HK-2 (cell line): ENCODE data around the gene PLCB4.

Experiments used
- DNase-seq: peaks from one replicate; pipeline ENCODE4 v3.0.0-alpha.2; 2018; ENCODE audit not compliant: unreplicated experiment

The PLCB4 gene

DNA sequence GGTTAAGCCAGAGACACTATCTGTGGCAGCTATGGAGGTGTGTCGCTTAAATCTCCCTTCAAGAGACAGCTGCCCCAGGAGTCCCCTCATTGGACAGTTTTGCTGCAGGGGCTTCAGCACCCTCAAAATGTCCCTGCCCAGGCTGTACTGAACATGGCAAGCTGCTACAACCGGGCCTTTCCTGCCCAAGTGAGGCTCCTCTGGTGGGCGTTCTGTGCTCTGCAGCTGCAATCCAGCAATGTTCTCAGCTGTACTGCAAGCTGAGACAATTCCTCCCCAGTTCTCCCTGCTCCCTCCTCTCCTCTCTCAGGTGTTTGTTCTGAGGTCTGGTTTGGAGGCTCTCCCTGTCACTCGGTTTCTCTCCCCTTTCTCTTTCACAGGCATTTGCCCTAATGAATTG lies 254.7 kb downstream of the PLCB4 start:
- no peak for DNase-seq

DNA sequence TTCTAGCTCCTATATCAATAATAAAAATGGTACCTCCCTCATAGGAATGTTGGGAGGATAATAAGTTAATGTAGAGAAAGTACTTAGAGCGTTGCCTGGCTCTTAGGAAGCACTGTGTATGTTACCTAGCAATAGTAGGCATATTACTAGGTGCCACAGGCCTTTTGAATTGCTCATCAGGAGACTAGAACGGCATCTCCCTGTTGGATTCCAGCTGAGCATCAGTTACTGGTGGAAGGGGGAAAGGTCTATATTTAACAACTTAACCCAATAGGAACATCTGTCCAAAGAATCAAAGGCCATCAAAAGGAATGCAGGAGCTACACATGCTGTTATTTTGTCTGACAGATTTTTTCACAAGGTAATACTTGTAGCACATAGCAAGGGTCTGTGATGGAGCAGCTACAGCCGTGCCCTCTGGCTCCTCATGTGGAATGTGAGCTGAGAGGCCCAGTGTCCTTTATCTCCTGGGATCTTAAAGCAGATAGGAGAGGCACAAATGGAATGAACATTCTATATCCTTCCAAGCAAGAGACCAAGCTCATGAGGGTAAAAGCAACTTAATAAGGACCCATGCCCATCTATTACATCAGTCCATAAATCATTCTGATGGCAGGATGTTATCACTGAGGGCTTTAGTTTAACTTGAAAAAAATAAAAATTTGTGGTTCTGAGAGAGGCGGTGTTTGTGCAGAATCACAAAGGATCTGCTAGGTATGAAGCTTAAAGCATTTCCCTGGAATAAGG lies 260.6 kb downstream of the PLCB4 start:
- DNase-seq = no peak

DNA sequence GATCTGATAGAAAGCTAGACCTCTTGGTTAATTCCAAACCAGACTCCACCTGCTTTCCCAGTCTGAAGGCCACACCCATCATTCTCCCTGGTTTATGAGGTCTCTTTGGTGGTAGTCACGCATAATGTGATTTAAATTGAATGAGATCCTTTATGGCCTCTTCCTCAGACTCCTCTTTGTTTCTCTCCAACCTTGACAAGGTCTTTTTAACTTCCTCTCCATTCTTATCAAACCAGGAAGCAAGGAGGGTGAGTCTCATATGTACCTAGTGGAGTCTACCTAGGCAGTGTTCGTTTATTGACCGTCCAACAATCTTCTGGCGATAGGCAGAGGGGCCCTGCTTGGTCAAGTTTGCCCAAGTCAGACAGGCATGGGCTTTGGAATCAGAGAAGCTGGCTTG lies 261.3 kb downstream of the PLCB4 start:
- no peak for DNase-seq

DNA sequence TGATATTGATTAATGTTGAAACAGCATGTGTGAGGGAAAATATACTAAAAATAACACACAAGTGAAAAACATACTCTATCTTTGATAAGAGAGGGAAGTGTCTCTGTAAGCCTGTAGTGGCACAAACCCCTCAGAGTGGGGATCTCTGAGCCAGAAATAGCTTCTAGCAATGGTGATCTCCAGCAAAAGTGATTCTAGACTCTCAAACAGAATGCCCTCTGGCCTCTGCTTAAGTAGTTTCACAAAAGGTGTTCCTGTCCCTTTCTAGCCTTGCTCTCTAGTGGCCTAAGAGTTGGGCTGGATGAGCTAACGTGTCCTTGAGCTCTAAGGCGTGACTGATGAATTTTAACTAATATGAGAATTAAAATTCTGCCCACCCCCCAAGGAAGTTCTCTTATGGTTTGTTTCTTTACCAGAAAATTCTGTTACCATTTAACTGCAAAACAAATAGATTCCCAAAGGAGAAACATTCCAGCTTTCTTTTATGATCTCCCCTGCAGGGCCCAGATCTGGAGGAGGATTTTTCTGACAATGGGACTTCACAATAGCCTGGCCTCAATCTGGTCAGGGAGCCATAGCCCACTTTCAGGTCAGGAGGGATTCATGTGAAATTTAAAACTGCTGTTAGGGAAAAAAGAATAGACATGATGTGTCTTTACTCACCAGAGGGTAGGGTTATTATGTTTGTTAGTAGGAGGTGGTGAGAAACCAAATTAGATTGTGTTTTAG lies 263.0 kb downstream of the PLCB4 start:
- DNase-seq = no peak

DNA sequence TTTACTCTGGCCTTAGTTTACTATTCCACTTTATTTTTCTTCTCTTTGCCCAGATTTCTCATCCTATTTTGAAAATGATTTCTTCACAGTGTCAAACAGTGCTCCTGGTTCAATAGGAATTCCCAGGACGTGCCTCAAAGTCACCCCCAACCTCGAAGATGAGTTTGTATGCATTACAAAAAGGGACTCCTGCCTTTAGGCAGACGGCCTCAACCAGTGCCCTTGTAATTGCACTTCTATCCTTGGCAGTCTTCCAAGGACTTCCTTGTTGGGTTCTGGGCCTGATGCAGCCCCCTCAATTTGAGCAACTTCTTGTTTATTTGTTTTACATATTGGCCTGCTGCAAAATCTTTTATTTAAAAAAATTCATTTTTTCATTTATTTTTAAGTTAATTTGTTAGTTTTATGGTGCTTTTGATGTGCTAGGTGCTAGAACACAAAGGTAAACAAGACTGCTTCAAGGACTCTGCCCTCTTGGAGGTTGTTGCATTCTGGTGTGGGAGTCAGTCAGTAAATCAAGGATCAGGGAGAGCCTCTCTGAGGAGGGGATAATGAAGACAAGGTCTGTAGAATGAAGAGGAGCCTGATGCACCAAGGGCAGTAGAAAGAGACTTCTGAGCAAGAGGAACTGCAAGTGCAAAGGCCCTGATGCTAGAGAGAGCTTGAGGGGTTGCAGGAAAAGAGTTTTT lies 264.0 kb downstream of the PLCB4 start:
- DNase-seq = no peak

DNA sequence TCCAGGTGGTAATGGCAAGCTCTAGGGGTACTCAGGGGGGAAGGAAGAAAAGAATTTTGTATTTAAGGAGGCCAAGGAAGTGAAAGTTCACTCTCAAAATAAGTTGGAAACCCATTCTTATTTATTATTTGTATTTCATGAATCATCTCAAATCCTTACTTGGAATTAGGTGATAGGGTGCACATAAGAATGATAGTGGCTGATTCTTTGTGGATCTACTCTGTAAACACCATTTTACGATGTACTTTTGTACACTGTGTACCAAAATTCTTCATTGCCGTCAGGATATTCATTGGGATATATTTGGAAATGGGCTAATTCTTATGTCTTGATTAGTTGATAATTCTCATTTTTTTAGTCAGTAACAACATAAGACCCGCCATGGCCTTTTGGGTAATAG lies 266.0 kb downstream of the PLCB4 start:
- DNase-seq = no peak

DNA sequence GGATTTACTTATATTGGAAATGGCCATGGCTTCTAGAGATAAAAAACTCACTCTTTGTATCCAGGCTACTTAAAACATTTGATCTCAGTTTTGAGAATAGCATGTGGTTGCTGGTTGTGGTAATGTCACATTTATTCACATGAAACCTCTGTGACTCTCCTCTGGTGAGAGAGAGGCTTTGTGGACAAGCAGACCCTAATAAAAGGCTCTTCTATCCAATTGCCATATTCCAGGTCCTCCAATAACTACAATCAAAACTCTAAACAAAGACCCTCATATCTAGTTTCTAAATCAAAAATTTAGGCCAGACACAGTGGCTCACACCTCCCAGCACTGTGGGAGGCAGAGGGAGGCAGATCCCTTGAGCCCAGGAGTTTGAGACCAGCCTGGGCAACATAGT lies 269.2 kb downstream of the PLCB4 start:
- no peak for DNase-seq

DNA sequence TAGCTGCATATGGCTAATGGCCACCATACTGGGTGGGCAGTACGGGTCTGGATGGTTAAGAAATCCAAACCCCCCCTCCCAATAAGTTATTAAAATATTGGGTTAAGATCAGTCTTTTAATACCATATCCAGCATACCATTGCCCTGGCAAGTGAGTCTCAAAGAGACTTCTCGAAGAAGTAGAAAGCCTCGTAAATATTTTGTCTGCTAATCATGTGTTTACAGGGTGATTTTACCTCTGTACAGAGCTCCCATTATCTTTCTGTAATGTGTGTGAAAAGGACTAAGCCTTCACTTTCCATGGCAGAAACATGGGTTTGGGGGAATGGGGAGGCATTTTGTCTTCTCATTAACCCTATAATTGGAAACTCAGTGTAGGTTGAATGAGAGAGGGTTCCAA lies 270.8 kb downstream of the PLCB4 start:
- no peak for DNase-seq

DNA sequence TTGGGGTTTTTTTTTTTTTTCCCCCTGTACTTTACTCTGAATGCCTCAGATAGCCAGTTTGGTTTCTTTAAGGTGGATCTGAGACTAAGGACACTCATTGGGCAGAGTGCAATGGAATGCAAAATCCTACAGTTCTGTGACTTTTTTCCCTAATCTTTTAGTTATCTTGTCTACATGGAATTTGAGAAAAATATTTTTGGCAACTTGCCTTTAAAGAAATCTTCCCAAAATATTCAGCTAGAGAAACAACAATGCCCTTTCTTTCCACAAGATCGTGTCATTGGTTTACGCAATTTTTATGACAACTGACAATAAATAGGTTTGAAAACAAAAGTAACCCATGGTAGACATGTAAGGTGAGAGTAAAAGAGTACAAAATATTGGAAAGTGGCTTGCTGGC lies 273.8 kb downstream of the PLCB4 start:
- DNase-seq = no peak

DNA sequence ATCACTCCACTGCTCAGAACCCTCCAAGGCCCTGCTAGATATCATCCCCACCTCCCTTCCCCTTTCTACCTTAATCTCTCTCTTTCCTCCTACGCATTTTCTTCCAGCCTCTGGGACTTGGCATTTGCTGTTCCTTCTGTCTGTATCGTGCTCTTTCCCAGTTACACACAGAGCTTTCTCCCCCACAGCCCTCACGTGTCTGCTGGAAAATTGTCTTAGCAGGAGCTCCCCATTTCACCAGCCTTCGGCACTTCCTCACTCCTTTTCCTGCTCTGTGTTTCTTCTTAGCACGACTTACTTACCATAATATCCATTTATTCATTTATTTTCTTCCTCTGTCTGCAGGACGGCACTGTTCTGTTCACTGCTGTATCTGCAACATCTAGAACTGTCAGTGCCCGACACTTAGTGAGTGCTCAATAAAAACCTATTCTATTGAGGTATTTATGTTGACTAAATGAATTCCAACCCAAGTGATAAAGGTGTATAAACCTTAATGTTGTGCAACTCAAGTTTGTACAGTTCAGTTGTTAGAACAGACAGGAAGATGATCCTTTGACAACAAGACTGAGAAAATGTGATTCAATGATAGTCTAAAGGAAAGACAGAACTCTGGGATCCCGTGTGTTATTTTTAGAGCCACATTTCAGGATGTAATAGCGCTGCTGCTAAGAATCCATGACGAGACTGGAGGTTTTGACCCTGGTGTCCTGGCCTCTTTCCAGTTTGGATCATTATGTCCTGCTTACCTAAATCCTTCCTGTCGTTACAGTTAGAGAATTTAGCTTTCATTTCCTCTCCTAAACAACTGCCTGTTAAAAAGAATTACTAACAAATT lies 275.4 kb downstream of the PLCB4 start:
- DNase-seq = no peak

DNA sequence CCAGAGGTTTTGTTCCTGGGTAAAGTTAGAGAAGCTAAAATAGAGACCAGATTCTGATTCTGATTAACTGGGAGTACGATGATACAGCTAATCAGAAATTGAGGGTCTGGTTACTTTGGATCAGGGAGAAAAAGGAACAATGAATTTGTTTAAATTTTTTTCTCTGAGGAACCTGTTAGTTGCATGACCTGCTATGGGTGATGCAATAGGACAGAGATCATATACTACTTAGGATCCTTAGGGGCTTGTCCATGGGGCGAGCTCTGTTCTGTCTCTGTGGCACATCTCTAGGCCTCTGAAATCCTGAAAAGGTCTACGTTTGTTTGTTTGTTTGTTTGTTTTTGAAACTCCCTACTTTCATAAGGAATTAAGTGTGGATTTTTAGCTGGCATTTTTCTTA lies 279.4 kb downstream of the PLCB4 start:
- DNase-seq = no peak

DNA sequence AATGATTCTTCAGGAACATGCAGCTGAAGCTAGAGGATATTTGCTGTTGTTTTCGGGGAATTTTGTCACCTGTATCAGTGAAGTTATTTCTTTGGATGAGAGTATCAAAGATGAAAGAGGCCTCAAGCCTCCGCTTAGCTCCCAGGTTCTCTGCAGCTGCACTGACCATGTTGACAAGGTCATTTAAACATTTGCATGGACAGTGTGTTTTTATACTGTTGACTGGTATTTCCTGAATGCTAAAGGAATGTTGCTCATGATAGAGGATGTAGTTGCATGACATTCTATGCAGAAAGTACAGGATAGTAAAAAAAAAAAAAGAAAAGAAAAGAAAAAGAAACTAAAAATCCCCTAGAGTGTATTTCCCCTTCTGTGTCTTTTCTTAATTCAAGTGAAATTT lies 279.9 kb downstream of the PLCB4 start:
- no peak for DNase-seq

DNA sequence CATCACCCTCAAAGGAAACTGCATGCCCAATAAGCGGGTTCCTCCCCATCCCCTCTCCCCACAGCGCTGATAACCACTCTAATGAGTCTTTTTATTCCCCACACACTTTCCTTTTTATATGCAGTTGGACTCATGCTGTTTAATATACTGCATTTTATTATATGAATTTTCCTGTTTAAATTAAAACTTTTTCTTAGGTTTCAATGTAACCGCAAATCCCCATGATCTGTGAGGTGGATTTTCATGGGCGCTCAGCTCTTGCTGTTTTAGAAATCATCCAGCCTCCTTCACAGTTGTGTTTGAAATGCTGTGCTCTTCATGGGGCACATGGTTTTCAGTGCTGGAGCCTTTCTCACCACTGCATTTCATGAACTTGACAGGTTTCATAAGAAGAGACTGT lies 280.4 kb downstream of the PLCB4 start:
- no peak for DNase-seq

DNA sequence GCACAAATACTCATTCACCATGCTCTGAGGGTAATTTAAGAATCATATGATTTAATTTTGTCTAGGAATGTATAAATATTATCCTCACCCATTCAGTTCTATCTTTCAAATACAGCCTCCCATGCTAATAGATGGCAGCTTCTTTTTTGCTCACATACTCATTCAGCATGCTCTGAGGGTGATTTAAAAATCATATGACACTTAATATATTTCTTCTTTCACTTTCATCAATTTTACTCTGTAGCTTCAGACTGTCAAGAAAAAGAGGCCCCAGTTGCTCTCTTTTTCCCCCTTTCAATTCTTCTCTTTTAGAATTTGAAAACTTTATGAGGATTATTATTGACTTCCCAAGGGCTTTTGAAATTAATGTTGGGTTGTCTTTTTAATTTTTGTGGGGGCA lies 283.9 kb downstream of the PLCB4 start:
- DNase-seq = no peak

DNA sequence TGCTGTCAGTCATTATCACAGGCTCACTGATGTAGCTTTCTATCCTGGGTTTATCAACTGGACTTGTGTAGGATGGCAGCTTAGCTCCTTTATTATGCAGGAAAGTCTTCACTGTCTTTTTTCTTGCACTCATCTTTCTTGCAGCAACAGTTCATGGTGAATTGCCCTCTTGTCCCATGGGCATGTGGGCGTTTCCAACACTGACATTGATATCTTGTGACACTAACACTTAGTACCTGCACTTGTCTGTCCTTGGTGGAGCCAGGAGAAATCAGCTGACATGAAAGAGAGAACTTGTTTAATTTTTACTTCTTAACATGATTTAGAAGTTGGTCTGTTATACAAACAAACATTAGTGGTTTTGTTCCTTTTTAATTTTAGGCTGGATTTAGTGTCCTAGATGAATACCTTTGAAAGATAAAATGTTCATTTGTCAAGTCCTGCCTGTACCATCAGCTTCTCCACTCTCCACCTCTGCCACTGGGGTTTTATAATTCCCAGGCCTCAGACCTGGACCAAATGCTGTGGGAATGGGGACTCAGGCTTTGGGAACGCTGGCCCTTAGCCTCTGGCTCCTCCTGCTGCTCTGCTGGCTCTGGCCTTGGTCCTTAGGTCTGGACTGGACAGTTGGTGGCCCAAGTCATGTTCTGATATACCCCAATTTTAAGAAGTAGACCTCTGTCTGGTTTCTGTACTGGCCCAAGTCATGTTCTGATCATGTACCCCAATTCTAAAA lies 284.5 kb downstream of the PLCB4 start:
- DNase-seq = no peak

DNA sequence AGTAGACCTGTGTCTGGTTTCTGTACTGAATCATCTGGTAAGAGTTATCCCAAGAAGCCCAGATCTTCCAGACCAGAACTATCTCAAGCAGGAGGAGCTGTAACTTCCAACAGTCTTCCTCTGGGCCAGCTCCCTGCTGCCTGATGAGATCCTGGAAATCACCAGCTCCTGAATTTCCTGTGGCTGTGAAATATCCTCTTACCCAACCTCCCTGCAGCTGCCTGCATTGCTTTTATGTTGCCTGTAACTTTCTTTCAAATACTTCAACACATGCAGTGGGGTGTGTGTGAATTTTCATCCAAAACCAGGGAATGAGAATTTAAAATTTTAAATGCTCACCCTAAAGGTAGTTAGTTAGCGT lies 285.0 kb downstream of the PLCB4 start:
- no peak for DNase-seq

DNA sequence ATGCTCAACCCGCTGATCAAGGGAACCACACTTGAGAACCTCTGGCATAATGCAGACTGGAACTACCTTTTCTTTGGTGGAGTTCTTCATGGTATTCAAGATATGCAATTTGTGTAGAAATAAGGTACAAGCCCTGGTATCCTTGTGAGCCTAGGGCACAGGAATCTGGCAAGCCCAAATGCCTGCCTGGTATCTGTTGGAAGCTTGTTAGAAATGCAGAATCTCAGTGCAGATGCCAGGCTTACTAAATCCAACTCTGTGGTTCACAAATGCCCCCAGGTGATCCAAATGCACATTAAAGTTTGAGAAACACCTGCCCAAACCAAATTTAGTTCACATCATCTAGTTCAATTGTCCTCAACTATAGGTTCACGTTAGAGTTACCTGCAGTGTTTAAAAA lies 285.7 kb downstream of the PLCB4 start:
- DNase-seq = no peak

DNA sequence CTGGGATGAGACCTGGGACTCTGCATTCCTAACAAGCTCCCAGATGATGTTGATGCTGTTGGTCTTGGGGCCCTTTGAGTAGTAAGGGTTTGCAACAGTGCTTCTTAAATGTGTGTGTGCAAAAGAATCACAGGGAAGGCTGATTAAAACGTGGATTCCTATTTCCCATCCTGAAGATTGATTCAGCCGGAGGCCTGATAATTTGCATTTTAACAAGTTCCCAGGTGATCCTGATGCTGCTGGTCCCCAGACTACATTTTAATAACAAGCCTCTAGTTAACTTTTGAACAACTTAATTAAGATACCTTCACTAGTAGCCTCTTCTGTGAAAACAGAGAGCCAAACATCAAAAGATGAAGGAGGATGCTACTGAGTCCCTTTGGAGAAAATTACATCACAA lies 289.1 kb downstream of the PLCB4 start:
- DNase-seq = no peak

DNA sequence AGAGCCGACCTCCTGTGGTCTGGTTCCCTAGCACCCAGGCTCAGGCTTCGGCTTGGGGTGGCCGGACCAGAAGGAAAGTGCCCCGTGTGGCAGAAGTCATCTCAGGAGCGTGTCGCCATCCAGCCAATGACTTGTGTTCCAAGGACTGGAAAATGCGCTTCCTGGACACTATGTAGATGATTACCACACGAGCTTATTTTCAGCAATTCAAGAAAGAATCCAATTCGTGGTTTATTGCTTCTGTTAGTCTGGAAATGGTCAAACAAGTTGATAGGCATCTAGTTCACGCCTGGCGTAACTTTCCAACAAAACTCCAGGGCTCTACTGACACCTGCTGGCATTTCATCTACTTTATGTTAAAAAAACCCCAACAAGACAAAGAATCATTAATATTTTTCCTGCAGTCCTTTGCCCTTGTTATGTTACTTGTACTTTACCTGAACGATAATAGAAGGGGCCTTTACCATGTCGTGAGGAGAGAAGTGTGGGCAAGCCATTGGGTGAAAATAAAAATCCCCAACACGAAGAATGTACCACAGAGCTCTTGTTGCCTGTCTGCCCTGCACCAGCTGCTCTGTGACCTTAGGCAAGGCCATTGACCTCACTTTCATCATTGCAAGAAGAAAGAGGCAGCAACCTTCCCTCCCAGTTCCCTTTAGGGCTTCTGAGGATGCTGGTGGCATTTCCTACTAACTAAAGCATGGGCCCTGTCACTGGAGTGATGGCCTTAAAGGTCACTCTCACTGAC lies 290.8 kb downstream of the PLCB4 start:
- DNase-seq = no peak

DNA sequence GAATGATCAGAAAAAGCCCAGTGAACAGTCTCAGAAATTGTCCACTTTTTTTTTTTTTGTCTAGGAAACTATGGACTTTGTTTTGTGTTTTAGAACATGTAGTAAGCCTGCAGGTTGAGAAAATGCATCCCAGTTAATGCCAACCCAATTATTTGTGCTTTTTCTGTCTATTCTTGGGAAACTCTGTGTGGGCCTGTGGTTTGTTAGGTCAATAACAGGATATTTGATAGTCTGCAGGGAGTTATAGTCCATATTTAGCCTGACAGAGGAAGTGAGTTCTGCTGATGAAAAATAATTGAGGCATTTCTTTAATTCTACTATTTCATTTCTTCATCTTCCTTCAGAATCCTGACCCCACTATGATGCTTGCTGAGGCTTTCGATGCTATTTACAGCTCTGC lies 291.5 kb downstream of the PLCB4 start:
- no peak for DNase-seq

DNA sequence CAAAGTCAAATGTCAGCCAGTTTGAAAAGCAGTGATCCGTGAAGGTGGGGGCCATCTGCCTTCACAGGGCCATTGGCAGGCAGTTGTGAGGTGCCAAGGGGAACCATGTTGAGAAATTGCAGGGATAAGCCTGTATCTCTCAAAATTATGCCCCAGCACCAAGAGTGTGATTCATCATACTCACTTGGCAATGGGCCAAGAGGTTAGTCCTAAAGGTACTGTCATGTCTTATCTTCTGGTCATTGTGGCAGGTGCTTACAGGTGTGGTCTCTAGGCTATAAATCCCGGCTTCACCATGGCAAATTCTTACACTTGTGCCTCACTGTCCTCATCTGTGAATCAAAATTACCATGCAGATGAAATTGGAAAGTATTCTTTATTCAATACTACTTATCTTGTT lies 294.8 kb downstream of the PLCB4 start:
- DNase-seq = no peak
